ENCODE data around the gene BST2.
A peak's percentile ranks its signal among the peaks of the same experiment; 100 is the strongest.
"Not testable (repeated sequence)": the region's sequence is repeated elsewhere in the genome, so short reads cannot be mapped to it uniquely, and the experiment has no call there.

BST2 gene

DNA sequence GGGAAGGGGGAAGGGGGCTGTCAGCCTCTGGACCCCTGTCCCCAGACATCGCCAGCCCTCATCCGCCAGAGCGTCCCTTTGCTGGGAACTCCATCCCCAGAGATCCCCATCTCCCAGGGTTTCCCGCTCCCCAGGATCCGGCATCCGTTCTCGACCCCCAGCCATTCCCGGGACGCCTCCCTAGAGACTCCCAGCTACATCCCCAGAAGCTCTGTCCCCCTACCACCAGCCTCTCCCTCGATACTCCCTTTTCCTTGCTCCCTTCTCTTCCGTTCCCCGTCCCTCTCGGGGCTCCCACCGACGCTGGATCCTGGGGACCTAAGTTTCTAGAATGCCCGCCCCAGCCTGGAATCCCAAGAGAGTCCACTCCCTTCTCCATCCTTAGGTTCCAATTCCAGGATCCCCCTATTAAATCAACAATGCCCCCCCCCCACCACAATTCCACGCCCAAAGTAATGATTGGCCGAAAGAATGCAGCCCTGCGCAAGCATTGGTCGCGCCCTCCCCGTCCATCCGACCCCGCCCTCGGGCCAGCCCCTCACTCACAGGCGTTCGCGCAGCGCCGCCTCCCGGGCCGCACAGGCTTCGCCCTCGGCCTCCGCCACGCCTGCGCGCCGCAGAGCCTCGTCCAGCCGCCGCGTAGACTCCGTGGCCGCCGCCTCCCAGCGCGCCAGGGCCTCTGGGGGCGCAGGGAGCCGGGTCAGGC is 14.6 kb downstream of the BST2 start:
- peak; percentile 82 for DNase-seq

GRCh38 chr19:17389957-17390664 is 15.3 kb downstream of the BST2 start:
- DNase-seq, result no peak

GRCh38 chr19:17389288-17389687 is 16.1 kb downstream of the BST2 start:
- no peak for DNase-seq

GRCh38 chr19:17385878-17386611 is 19.4 kb downstream of the BST2 start:
- DNase-seq, result peak; percentile 60

DNA sequence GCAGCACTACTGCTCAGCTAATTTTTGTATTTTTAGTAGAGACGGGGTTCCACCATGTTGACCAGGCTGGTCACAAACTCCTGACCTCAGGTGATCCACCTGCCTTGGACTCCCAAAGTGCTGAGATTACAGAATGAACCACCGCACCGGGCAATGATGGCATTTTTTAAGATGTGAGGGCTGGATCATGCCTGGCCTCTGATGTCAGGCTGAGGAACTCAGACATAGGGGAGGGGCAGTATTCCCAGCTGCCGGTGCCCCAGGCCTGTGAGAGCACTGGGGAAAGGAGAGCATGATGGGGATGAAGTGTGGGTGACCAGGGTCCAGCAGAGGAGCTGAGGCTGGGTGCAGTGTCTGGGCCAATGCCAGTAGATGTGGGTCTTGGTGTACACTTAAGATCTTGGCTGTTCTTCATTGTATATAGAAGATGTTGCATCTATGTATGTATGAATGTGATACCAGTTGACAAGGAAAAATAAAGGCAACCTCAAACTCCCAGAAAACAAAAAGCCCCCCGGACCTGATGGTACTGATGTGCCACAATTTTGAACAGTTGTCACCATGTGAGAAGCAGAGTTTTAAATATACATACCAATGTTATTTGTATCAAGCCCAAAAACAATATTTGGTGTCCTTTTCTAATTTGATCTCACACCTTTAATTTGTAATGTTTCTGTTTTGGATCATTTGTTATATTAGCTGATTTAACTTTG is 24.8 kb downstream of the BST2 start:
- no peak for DNase-seq

DNA sequence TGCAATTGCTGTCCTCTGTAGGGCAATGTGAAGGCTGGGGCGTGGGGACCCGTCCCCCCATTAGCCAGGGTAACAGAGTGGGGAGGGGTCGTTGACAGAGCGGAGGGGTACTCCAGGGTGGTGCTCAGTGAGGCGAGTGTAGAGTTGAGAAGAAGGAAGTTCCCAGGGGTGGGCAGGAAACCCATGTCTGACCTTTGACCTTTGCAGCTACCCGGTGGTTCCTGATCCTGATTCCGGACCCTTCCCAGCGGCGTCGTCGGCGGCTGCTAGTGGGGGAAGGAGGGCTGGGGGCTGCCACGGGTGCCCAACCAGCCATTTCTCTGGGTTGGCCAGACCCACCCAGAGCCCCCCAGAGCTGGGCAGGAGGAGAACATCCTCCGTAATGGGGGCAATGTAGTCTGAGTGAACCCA is 26.2 kb downstream of the BST2 start:
- peak; percentile 64 for DNase-seq

DNA sequence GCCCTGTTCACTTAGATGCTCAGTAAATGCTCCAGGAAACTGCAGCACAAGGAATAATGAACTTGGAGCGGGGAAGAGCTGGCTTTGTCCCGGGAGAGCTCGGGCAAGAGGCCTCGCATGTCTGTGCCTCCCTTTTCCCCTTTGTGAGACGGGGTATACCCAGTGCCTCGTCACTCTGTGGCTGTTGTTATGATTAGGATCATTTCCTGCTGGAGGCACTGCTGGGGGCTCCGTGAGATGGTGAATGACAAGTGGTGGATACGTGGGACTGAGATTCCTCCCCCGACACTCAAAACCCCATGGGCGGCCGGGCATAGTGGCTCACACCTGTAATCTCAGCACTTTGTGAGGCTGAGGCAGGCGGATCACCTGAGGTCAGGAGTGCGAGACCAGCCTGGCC is 27.2 kb downstream of the BST2 start:
- no peak for DNase-seq

- DNase-seq, result peak; percentile 56
Observed at GRCh38 chr19:17376935-17377600, 28.4 kb downstream of the BST2 start, which contains the start of gene PLVAP. Gene PLVAP (minus strand): TSS chr19:17377342. CDS start chr19:17377288, 54 bp downstream.

DNA sequence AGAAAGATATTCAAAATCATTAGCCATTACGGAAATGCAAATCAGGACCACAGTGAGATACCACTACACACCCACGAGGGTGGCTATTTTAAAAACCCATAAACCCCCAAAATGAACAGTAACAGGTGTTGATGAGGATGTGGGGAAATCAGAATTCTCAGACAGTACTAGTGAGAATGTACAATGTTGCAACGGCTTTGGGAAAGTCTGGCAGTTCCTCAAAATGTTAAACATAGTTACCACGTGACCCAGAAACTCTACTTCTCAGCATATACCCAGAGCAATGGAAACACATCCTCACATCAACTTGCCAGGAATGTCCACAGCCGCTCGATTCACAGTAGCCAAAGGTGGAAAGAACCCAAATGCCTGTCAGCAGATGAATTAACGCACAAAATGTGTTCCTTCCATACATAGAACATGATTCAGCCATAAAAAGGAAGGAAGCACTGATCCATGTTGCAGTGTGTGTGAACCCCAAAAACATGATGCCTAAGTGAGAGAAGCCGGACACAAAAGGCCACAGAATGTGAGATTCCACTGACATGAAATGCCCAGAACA is 35.3 kb downstream of the BST2 start:
- no peak for DNase-seq

- no peak for DNase-seq
Observed at GRCh38 chr19:17365361-17365760, 40.1 kb downstream of the BST2 start.

GRCh38 chr19:17363852-17364605 is 41.4 kb downstream of the BST2 start:
- not testable (repeated sequence) for DNase-seq

DNA sequence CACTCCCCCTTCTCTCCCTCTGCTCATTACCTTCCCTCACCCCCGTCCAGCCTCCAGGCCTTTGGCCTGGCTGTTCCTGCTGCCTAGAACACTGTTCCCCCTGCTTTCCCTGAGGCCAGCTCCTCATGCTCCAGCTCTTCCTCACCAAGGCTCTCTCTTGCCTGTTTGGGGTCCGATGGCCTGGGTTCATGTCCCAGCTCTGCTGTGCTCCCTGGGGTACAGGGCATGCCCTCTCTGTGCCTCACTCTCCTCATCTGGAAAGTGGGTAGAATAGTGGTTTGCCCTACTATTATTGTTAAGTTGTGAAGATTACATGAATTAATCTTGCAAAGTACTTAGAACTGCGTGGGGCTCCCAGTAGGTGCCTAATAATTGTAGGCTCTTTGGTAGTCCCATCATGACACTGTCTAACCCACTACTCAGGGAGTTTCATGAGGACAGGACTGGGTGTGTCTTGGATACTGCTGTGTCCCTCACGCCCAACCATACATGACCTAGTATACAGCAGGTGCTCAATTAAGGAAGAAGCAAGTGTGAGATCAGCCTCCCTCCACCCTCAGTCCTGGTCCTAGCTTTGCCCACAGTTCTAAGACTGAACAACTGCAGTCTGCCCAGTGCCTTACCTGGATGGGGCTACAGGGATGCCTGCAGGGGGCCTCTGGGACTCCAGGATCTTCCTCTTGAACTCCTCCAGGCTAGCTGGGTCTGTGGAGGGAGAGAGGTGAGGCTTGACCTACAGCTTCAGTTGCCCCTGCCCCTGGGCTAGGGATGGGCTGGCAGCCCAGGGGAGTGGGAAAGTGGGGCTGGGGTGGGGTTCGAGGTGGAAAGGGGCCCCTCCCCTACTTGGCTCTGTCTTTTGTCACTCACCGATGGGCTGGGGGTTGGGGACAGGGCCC is 45.3 kb downstream of the BST2 start:
- DNase-seq, result no peak

- no peak for DNase-seq
Observed at GRCh38 chr19:17358395-17358794, 47.0 kb downstream of the BST2 start.

- DNase-seq, result no peak
Observed at GRCh38 chr19:17357724-17358123, 47.7 kb downstream of the BST2 start.

DNA sequence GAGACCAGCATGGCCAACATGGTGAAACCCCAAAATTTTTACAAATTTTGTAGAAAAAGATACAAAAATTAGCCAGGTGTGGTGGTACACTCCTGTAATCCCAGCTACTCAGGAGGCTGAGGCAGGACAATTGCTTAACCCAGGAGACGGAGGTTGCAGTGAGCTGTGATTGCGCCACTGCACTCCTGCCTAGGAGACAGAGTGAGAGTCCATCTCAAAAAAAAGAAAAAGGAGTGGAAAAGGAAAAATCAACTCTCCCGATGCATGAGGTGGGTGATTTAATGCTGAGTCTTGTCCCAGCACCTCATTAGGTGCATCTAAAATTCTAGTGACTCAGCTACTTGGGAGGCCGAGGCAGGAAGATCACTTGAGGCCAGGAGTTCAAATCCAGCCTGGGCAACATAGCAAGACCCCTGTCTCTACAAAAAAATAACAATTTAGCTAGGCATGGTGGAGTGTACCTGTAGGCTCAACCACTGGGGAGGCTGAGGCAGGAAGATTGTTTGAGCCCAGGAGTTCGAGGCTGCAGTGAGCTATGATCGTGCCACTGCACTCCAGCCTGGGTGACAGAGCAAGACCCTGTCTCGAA is 48.3 kb downstream of the BST2 start:
- DNase-seq, result no peak

- no peak for DNase-seq
Observed at GRCh38 chr19:17353386-17353785, 52.0 kb downstream of the BST2 start.

Measured in right kidney (tissue), 1 donor.